Activated CD8-positive, alpha-beta memory T cell treated with anti-CD3 and anti-CD28 coated beads for 48 hours (primary cell): ENCODE results near the gene IGLL5.
"Not testable (repeated sequence)": the region's sequence is repeated elsewhere in the genome, so short reads cannot be mapped to it uniquely, and the experiment has no call there.

Experiments
- DNase-seq, 3 experiments: peaks; one replicate each; pipeline ENCODE4 v3.0.0-alpha.2; 2020; ENCODE audit warnings: low read depth in 2 of 3, low spot score in 2 of 3

IGLL5 gene

DNA sequence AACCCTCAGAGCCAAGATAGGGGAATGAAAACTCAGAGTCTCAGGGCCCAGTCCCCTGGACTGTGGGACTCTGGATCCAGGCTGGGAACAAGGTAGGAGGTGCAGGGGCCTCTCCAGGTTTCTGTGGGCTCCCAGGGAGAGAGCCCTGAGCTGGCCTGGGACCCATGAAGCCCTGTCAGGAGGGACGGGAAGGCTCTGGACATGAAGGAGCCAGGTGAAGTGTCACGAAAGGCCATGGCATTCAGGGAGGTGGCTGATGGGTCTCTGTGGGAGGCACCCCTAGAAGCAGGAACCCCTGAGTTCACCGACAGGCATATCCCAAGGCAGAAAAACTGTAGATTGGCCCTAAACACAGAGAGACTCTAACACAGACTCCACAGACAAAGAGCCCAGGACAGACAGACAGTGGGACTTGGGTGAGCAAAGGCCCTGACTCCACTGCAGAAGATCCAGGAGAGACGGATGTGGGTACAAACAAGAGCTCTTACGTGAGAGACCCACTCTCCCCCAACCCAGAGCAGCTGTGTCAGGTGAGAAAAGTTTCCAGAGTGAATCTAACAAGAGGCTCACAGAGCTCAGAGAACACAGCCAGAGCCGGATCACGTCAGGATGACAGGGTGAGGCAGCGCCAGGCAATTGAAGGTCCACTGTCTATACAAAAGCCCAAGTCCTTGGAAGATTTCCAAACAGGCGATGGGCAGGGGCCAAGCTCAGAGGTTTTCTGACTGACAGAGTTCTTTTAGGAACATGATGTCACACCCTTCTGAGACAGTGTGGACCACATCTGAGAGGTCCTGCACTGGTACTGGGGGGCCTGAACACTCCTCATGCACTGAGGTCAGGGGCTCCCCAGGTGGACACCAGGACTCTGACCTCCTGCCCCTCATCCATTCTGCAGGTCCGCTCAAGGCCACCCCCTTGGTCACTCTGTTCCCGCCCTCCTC is 27.4 kb downstream of the IGLL5 start:
- DNase-seq, result no peak

DNA sequence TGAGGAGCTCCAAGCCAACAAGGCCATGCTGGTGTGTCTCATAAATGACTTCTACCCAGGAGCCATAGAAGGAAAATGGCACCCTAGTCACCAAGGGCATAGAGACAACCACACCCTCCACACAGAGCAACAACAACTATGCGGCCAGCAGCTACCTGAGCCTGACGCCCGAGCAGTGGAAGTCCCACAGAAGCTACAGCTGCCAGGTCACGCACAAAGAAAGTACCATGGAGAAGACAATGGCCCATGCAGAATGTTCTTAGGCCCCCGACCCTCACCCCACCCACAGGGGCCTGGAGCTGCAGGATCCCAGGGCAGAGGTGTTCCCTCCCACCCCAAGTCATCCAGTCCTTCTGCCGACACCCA is 28.0 kb downstream of the IGLL5 start:
- no peak for DNase-seq

DNA sequence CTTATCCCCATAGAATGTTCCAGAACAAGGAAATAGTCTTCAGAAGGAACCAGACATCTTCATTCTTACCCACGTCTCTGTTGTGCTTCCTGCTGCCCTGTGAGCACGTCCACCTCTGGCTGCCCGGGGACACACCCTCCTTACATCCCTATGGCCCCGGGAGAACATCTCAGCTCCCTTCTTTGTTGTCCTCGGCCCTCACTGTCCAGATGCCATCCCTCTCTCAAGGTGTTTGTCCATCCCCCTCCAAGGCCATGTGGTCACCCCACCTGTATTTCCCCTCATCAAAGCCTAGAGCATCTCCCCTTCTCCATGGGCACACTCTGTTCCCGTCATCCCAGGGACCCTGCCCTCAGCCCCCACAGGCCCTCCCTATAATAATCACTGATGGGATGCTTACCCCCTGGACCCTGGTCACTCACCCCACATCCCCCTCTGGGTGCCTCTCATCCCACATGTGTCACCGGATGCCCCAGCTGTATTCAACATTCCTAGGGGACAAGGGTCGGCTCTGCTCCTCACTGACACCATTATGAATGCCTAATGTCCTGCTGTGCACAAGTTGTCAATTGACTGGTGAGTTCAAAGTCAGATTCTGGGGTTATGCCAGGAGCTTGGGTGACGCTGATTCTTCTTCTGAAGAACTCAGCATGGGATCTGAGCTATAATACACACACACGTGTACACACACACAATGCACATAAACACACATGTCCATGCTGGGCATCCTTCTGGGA is 28.8 kb downstream of the IGLL5 start:
- DNase-seq, result no peak

DNA sequence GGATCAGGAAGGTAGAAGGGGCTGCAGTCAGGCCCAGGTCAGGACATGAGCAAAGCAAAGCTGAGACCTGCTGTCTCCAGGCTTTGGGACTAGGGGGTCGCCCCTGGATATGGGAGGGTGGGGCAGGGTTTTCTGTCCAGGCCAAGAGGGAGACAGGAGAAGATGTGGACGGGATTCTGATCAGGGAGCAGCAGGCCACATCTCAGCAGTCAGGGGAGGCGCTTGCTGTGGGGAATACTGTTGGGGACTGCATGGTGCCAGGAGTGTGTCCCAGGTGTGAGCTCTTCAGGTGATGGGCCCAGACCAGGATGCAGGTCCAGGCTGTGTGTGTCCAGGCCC is 29.3 kb downstream of the IGLL5 start:
- DNase-seq, result no peak

DNA sequence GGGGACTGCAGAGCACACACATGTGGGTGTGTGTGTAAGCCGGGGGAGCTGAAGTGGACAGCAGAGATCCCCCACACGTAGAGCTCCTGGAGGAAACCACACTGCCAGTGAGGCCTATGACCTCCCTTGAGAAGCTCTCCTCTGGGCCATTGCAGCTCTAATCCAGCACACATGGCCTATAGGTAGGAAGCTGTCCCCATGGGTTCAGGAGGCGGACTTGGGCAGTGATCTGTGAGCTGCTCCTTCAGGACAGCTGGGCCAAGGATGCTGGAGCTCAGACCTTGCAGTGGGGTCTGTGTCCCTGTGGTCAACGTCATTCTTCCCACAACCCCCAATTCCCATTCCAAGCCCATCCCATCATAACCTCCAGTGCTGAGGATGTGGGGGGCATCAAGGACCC is 29.8 kb downstream of the IGLL5 start:
- no peak for DNase-seq

DNA sequence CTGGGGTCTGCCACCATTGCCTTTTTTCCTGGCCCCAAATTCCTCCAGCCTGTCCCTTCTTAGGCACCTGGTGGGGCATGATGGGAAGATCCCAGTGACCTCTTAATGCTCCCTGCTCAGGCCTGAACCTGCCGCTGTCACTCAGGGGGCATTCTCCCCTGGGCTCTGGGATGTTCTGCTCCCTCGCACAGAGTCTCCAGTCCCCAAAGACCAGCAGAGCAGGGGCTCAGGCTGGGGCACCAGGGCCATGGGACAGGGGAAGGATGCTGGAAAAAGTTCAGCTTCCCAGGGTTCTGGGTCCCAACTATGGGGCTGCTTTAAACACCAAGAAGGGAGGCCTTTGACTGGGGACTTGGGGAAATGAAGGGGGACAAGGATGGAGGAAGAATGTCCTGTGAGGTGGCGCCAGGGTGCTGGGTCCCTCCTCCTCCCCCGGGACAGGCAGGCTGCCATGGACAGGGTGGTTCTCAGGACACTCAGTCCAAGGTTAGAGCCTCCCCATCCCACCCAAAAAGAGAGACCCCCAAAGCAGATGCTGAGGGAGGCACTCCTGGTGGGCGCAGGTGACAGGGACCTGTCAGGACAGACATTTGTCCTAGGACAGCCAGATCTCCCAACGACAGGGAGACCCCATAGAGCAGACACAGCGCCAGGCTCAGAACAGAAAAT is 30.8 kb downstream of the IGLL5 start:
- DNase-seq, result no peak

DNA sequence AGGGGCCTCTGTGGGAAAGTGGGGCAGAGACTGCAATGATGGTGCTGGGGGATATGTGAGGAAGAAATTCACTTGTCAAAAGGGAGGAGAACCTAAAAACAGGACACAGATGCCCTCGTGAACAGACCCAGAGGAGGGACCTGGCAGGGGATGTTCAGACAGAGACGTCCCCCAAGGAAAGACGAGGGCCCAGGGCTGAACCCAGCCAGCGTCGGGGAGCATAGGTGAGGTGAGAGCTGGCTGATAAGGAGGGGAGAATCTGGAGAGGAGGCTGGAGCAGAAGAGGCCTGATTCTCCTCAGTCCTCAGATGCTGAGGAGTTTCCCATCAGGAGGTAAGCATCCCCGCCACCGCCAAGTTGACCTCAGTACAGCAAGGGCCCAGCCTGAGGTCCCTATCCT is 31.4 kb downstream of the IGLL5 start:
- DNase-seq, result no peak

DNA sequence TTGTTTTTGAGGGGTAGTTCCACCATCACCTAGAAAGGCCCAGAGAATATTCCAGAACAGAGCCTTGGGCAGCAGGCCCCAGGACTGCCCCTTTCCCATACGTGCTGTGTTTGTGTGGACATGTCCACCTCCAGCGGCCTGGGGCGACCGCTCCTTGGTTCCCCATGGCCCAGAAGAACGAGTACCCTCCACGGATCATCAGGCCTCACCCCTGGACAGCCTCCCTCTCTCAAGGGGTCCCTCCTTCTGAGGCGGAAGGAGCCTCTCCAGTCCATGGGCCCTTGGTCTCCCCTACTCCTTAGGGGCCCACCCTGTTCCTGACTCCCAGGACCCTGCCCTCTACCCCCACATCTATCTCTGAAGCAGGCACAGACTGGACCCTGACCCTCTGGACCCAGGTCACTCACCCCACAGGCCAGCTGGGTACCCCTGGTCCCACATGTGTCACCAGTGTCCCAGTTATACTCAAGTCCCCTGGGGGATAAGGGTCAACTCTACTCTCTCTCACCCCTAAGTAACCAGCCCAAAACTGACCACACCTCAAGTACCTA is 32.6 kb downstream of the IGLL5 start:
- DNase-seq, result no peak

DNA sequence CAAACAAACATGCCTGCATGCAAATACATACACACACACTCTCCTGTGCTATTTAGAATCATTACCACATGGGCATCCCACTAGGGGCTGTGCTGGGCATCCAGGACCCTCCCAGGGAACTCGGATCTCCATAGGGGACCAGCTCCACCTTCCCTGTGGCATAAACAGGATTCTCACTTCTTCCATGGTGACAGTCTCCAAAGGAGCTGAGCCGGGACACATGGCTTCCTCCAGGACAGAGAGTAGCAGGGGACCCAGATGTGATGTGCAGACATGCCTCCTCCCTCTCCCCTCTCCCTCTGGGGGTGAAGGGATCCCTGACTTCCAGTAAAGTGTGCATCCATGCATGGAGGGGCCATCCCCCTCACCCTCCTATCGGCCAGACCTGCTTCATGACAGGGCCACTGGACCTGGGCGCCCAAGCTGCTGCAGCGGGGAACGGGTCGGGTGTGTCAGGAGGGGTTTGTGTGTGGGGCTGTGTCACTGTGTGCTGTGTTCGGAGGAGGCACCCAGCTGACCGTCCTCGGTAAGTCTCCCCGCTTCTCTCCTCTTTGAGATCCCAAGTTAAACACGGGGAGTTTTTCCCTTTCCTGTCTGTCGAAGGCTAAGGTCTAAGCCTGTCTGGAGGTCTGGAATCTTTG is 33.4 kb downstream of the IGLL5 start:
- DNase-seq, result no peak

DNA sequence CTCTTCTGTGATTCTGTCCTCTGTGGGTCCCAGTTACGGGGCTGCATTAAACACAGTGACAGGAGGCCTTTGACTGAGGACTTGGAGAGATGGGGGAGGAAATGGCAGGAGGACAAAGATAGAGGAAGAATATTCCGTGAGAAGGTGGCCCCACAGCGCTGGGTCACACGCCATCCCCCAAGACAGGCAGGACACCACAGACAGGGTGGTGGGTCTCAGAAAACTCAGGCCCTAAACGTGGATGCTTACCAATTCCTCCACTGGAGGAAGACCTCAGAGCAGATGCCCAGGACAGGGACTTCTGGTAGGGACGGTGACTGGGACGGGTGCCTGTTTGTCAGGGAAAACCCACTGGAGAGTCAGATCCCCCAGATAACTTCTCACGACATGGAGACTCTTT is 34.0 kb downstream of the IGLL5 start:
- DNase-seq, result no peak

DNA sequence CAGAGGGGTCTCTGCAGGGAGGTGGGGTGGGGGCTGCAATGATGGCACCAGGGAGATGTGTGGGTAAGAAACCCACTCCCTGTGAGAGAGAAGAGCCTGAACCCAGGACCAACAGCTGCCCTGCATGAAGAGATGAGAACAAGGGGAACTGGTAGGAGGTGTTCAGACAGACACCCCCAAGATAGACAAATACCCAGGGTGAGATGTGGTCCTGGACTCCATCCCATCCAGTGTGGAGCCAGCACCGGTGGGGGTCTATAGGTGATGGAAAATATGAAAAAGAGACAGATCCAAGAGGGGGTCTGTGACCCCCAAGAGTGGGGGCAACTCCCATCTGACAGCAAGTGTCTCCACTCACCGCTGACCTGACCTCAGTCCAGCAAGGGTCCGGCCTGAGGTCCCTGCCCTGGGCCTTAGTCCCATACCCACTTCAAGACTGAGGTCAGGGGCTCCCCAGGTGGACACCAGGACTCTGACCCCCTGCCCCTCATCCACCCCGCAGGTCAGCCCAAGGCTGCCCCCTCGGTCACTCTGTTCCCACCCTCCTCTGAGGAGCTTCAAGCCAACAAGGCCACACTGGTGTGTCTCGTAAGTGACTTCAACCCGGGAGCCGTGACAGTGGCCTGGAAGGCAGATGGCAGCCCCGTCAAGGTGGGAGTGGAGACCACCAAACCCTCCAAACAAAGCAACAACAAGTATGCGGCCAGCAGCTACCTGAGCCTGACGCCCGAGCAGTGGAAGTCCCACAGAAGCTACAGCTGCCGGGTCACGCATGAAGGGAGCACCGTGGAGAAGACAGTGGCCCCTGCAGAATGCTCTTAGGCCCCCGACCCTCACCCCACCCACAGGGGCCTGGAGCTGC is 34.7 kb downstream of the IGLL5 start:
- not testable (repeated sequence) for DNase-seq

DNA sequence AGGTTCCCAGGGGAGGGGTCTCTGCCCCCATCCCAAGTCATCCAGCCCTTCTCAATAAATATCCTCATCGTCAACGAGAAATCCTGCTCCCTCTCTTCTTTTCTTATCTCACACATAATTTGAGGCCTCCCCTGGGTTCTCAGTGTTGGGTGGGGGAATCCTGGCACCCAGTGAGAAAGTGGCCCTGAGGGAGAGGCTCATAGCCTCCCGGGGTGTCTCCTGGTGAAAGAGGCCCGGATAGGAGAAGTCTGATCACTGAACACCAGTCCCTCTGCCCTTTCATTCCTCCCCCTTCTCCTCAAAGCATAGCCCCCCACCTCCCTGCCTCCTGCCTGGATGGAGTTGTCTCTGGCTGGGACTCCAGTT is 35.3 kb downstream of the IGLL5 start:
- no peak for DNase-seq

DNA sequence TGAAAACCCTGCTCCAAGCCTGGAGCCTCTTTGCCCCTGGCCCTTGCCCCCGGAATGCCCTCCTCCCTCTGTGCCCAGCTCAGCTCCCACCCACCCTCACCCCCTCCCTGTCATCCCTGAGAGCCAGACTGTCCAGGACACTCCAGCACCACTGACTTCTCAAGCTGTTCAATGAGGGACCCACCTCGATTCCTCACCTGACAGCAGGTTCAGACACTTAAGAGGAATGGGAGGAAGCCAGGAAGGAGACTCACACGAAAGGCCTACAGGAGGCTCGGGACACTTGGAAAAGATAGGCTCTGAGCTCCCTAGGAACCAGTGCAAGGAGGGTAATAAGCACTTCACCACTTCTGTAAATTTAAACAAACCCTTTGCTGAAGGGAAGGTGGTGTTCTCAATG is 35.8 kb downstream of the IGLL5 start:
- no peak for DNase-seq

DNA sequence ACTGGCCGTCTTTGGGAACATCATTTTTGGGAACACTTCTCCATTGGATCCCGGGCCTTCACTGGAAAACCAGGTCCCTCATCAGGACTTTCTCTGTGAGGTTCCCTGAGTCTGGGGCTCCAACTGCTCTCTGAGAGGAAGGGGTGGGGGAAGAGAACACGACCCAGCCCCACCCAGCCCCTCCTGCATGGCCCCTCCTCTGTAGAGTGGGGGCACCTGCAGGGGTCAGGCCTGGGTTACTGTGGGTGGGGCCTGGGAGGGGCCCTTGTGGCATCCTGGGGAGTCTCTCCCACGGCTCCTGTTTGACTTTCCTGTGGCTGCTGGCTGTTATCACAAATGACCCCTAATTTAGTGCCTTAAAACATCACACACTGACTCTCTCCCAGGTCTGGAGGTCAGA is 36.3 kb downstream of the IGLL5 start:
- DNase-seq, result no peak

DNA sequence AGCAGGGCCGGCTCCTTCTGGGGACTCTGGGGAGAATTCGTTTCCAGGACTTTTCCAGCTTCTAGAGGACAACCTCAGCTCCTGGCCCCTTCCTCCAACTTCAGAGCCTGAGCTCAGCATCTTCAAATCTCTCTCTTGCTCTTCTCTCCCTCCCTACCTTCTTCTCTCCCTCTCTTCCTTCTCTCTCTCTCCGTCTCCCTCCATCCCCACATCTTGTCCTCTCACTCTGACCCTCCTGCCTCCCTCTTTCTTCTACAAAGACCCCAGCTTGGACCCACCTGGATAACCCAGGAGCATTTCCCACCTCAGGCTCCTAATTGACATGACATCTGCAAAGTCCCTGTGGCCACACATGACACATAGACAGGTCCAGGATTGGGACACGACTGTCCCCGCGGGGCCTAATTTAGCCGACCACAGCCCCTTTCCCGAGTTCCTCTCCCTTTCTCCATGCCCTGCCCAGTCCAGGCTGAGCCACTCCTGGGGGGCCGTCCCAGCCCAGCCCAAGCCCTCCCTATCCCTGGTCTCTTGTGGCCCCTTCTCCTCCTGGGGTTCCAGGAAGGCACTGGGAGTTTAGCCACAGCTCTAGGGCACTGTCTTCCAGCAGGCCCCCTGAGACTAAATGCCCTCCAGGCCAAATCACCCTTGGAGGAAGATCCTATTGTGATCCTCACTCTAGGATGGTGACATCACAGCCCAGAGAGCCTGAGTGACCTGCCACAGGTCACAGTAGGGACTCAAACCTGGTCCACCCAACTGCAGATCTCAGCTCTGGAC is 36.9 kb downstream of the IGLL5 start:
- no peak for DNase-seq

DNA sequence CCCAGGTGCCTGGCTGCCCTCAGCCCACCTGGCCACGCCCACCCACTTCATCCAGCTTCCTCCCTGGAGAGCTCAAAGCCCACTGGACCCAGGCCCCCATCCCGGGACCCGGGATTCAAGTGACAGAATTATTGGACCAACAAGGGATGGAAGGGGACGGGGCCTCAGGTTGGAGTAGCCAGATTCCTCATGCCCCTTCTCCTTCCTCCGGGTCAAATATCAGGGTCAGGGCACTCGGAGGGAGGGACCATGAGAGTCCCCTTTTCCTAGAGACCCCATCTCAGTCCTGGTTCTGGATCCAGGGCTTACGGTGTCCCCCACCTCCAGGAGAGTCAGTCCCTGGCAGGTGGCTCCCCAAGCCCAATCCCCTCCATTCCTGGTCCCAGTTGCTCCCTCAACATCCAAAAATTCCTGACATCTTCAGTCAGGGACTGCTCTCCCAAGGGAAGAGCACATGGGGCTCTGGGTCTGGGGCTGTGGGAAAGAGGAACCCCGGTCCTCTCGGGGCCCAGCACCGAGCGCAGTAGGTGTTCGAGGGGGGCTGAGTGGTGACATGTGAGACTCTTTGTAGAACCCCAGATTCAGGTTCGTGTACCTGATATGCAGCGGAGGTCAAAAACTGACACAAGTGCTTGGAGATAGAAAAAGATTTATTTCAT is 37.7 kb downstream of the IGLL5 start:
- no peak for DNase-seq

DNA sequence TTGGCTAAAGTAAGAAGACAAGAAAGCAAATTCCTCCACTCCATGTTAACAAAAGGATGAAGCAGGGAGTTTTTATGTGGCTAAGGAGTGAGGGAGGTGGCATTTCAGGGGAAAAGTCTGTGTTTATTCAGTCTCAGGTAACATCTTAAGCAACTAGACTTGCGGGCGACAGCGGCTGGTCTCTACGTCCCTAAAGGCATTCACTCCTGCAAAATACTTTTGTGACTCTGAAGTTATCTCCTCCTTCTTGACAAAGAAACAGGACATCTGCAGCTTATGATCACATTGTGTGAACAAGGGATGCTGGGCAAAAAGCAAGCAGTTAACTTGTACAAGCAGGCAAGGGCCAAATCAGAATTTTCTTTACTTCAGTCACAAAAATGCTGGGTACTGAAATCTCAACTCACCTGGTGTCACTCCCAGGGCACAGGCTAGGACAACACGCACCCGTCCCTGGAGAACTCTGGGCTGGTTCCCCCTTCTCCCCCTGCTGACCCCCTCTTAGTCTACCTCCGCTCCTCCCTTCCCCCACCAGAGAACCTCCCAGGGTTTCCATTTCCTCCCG is 38.3 kb downstream of the IGLL5 start:
- DNase-seq, result no peak

DNA sequence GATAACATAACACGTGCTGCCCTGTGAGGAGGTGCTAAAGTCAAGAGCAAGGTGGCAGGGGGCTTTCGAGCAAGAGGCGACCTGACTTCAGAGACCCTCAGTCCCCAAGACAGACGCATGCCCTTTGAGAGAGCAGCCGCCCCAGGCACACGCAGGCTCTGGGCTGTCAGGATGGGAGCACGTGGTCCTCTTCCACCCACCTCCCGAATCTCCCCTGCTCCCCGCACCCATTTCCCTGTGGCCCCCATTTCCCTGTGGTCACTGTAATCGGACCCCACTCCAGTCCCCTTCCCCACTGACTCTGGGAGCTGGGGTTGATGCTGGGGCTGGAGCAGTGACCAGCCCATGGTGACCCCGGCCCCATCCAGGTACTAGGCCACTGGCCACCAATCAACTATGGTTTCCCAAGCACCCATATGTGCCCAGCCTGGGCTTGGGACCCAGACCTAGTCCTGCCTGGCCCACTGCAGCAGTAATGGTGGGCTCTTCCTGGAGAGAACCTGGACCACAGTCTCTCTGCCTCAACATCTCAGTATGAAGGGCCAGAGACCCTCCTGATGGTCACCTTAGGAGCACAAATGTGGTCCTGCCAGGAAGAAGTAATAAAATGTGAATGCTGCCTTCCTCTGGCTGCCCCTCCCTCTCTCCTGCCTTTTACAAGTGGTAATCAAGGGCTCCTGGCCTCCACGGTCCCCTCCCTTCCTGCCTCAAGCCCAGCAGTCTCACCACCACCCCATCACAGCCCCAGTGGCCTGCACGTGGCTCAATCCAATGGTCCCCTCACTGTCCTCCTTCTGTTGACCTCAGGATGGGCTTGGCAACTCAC is 39.0 kb downstream of the IGLL5 start:
- DNase-seq, result no peak
